ENCODE data around the gene C15orf40. TPM values are rescaled to one million over a fixed set of nuclear protein-coding genes. Genes with fewer than 3 reads are reported as not detected.

The C15orf40 gene
- total RNA-seq, 5 donors from 2014 or later (not counting 1 experiment from before 2014, with no cell fraction given) = 13.8 to 40.5 (median 37.7) TPM

DNA sequence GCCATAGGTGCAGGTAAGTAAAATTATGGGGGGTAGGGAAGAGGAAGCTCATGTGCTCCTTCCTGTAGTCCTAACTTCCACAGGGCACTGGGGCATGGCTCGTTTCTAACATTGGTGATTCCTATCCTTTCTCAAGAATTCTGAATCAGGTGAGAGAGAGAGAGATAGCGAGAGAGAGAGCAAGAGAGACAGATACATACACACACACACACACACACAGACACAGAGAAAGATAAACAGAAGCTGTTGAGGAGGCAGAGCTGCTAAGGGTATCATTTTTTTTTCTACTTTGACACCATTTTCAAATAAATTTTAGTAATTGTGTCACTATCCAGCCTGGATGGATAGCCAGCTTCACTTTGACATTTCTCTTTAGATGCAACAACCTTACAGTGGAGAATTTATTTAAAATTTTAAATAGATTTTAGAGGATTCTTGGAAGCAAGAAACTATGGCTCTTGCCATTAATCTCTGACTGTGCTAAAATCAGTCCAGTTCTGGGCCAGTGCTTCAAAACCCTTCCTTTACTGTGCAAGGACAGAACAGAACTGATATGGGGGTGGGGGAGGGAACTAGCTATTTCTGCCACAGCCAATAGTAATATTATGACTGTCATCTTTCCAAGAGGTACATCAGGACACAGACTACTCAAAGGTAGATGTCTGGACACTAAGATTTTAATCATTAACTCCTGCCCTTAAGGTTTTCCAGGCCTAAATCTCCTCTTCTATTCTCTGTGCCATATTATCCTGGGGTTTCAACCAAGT, 40.0 kb downstream of the C15orf40 start:
- peaks cover 3 to 4% (median 4%) of the 10 kb centered on the region in 3 donors for H3K4me1 Mint-ChIP-seq
- no CpG with 5 or more reads among the region's 2 CpGs for WGBS (ENCODE audit: insufficient coverage)
- peaks cover 2% of the 10 kb centered on the region for H3K36me3 Mint-ChIP-seq
- H3K9me3 Mint-ChIP-seq = no peaks in the 10 kb centered on the region
- CTCF ChIA-PET = no interaction called here
- Histone ChIP-seq H3K27ac (ENCODE audit: low read length) (no peak overlapping the region), H3K9me3 (no peaks in the 10 kb centered on the region), H3K27me3 (replicated peaks in 1 of 2; ENCODE audit: control insufficient read depth in 2 of 2, extremely low read depth in 1 of 2, insufficient read depth in 2 of 2, low read length in 1 of 2) (no peaks in the 10 kb centered on the region), H3K4me1 (ENCODE audit: control insufficient read depth in 1 of 2, extremely low read depth in 1 of 2, insufficient read depth in 2 of 2, low read length in 2 of 2) (peaks cover 0 to 3% of the 10 kb centered on the region in 2 experiments), H3K4me3 (ENCODE audit: control insufficient read depth in 1 of 2, extremely low read depth in 1 of 2, low read length in 1 of 2) (no peak overlapping the region), H3K36me3 (ENCODE audit: control insufficient read depth in 2 of 2, extremely low read depth in 1 of 2, insufficient read depth in 1 of 2, low read length in 1 of 2) (no peaks in the 10 kb centered on the region)
- H3K4me3 Mint-ChIP-seq = no peak overlapping the region
- H3K27ac Mint-ChIP-seq = no peak overlapping the region
- no peaks in the 10 kb centered on the region for H3K27me3 Mint-ChIP-seq
- DNase-seq (no peak), ATAC-seq (replicated peaks in 1 of 4) (no peak)
- POLR2A ChIA-PET = interaction anchor here in 1 of 2 donors (0.6 kb wide), 1 partner anchor 304 kb away, joined by 5 read pairs; no protein-coding TSS in a partner anchor

DNA sequence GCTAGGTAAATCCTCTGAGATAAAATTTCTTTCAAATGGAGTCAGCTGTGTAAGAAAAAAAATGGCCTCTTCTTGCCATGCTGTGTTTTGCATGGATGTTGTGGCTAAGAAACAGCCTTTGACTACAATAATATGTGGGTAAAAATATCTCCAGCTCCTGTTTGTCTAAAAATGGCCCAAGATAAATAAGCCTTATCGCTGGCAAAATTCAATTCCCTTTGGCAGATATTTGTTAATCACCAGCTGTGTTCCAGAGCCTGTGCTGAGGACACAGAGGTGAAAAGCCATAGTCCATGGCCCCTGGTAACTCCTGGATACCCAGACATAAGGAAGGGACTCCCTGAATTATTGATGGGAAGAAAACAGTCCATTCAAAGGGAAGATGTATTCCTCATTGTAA, 40.7 kb downstream of the C15orf40 start:
- ChIA-PET CTCF (no interaction called here), POLR2A (no interaction called here)
- DNase-seq = no peak

DNA sequence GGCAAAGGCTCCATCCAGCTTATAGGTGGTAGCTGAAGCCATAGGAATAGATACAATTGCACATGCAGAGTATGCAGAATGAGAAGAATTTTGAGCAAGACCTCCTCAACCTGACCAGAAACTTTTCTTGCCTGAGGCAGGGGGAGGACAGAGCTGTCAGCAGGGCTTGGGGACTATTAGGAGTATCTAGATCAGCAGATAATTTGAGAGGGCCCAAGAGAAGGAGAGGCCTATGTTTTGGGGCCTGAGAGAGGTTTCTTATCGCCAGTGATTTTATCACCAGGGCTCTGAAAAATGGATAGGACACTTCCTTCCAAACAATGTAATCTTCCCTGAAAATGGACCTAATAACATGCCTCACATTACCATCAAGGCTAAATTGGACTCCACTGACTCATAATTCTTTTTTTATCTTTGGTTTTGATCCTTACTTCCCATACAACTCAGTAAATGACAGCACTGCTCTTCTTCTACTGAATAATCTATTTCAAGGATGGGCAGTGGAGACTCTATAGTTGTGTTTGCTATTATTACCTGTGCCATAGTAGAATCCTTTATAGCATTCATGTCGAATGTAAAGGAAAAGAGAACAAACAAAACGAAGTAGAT, 41.3 kb downstream of the C15orf40 start:
- ATAC-seq (replicated peaks in 1 of 4) = no peak
- ChIA-PET CTCF (no interaction called here), POLR2A (no interaction called here)
- no peaks in the 10 kb centered on the region for H3K9me3 Mint-ChIP-seq
- H3K27ac ChIP-seq (ENCODE audit: low read length) = no peak overlapping the region
- no peak overlapping the region for H3K4me3 ChIP-seq (ENCODE audit: control insufficient read depth in 1 of 2, extremely low read depth in 1 of 2, low read length in 1 of 2)
- no peak for DNase-seq
- no peaks in the 10 kb centered on the region for H3K36me3 Mint-ChIP-seq
- H3K4me1 ChIP-seq (ENCODE audit: control insufficient read depth in 1 of 2, extremely low read depth in 1 of 2, insufficient read depth in 2 of 2, low read length in 2 of 2) = peaks cover 0 to 3% of the 10 kb centered on the region in 2 experiments
- no peaks in the 10 kb centered on the region for H3K9me3 ChIP-seq
- H3K36me3 ChIP-seq (ENCODE audit: control insufficient read depth in 2 of 2, extremely low read depth in 1 of 2, insufficient read depth in 1 of 2, low read length in 1 of 2) = no peaks in the 10 kb centered on the region
- no peaks in the 10 kb centered on the region for H3K27me3 ChIP-seq (replicated peaks in 1 of 2; ENCODE audit: control insufficient read depth in 2 of 2, extremely low read depth in 1 of 2, insufficient read depth in 2 of 2, low read length in 1 of 2)
- no CpG with 5 or more reads among the region's 3 CpGs for WGBS (ENCODE audit: insufficient coverage)
- no peaks in the 10 kb centered on the region for H3K27me3 Mint-ChIP-seq
- no peak overlapping the region for H3K27ac Mint-ChIP-seq
- peaks cover 6 to 11% (median 8%) of the 10 kb centered on the region in 3 donors for H3K4me1 Mint-ChIP-seq
- no peak overlapping the region for H3K4me3 Mint-ChIP-seq

More for the DNA sequence above, 40.7 kb downstream of the C15orf40 start:
- H3K27me3 Mint-ChIP-seq = no peaks in the 10 kb centered on the region
- WGBS (ENCODE audit: insufficient coverage) = 100% methylated on average over 1 of the region's 1 CpG
- peaks cover 0 to 3% of the 10 kb centered on the region in 2 experiments for H3K4me1 ChIP-seq (ENCODE audit: control insufficient read depth in 1 of 2, extremely low read depth in 1 of 2, insufficient read depth in 2 of 2, low read length in 2 of 2)
- no peak overlapping the region for H3K27ac ChIP-seq (ENCODE audit: low read length)
- no peak overlapping the region for H3K4me3 Mint-ChIP-seq
- no peak for ATAC-seq (replicated peaks in 1 of 4)
- peaks cover 2% of the 10 kb centered on the region for H3K36me3 Mint-ChIP-seq
- H3K9me3 ChIP-seq = no peaks in the 10 kb centered on the region
- no peak overlapping the region for H3K27ac Mint-ChIP-seq
- no peak overlapping the region for H3K4me3 ChIP-seq (ENCODE audit: control insufficient read depth in 1 of 2, extremely low read depth in 1 of 2, low read length in 1 of 2)
- H3K36me3 ChIP-seq (ENCODE audit: control insufficient read depth in 2 of 2, extremely low read depth in 1 of 2, insufficient read depth in 1 of 2, low read length in 1 of 2) = no peaks in the 10 kb centered on the region
- no peaks in the 10 kb centered on the region for H3K27me3 ChIP-seq (replicated peaks in 1 of 2; ENCODE audit: control insufficient read depth in 2 of 2, extremely low read depth in 1 of 2, insufficient read depth in 2 of 2, low read length in 1 of 2)
- peaks cover 6 to 11% (median 8%) of the 10 kb centered on the region in 3 donors for H3K4me1 Mint-ChIP-seq
- no peaks in the 10 kb centered on the region for H3K9me3 Mint-ChIP-seq

DNA sequence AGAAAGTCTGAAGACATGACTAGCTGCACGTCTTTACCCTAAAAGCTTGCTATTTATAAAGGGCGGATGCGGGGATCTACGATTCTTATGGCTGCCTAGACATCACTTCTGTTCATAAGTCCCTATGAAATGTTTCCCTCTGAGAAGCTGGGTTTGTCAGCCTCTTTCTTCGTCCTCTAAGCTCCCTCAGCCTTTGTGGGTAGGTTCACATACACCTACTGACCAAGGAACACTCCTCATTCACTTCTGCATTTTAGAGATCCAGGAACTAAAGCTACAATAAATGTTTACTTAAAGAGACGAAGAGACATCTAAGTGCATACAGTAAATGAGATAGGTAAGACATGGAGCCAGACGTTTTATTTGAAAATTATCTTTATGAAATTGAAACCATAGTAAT, 42.1 kb downstream of the C15orf40 start:
- WGBS (ENCODE audit: insufficient coverage) = 80% methylated on average over 4 of the region's 7 CpGs
- Mint-ChIP-seq H3K27ac (no peak overlapping the region), H3K36me3 (no peaks in the 10 kb centered on the region)

DNA sequence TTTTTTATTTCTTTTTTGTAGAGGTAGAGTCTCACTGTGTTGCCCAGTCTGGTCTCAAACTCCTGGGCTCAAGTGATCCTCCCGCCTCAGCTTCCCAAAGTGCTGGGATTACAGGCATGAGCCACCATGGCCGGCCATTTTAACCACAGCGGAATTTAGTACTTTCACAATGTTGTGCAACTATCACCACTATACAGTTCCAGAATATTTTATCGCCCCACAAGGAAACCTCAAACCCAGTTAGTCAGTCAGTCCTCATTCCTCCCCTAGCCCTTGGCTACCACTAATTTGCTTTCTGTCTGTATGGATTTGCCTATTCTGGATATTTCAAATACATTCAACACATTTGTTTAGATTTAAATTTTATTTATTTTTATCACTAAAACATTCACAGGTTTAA, 43.4 kb downstream of the C15orf40 start:
- Histone ChIP-seq H3K27ac (ENCODE audit: low read length) (no peak overlapping the region), H3K36me3 (ENCODE audit: control insufficient read depth in 2 of 2, extremely low read depth in 1 of 2, insufficient read depth in 1 of 2, low read length in 1 of 2) (no peaks in the 10 kb centered on the region), H3K4me3 (ENCODE audit: control insufficient read depth in 1 of 2, extremely low read depth in 1 of 2, low read length in 1 of 2) (no peak overlapping the region), H3K9me3 (no peaks in the 10 kb centered on the region), H3K27me3 (replicated peaks in 1 of 2; ENCODE audit: control insufficient read depth in 2 of 2, extremely low read depth in 1 of 2, insufficient read depth in 2 of 2, low read length in 1 of 2) (no peaks in the 10 kb centered on the region), H3K4me1 (ENCODE audit: control insufficient read depth in 1 of 2, extremely low read depth in 1 of 2, insufficient read depth in 2 of 2, low read length in 2 of 2) (peaks cover 0 to 3% of the 10 kb centered on the region in 2 experiments)
- ATAC-seq (replicated peaks in 1 of 4) (no peak), DNase-seq (no peak)
- Mint-ChIP-seq H3K4me3 (no peak overlapping the region), H3K36me3 (no peaks in the 10 kb centered on the region), H3K27ac (no peak overlapping the region), H3K27me3 (no peaks in the 10 kb centered on the region), H3K4me1 (peaks cover 6 to 11% (median 8%) of the 10 kb centered on the region in 3 donors), H3K9me3 (no peaks in the 10 kb centered on the region)
- ChIA-PET POLR2A (no interaction called here), CTCF (no interaction called here)
- WGBS (ENCODE audit: insufficient coverage) = 100% methylated on average over 1 of the region's 4 CpGs

More for the DNA sequence above, 42.1 kb downstream of the C15orf40 start:
- no peaks in the 10 kb centered on the region for H3K9me3 Mint-ChIP-seq
- no peak for DNase-seq
- no peak for ATAC-seq (replicated peaks in 1 of 4)
- Histone ChIP-seq H3K9me3 (no peaks in the 10 kb centered on the region), H3K27me3 (replicated peaks in 1 of 2; ENCODE audit: control insufficient read depth in 2 of 2, extremely low read depth in 1 of 2, insufficient read depth in 2 of 2, low read length in 1 of 2) (no peaks in the 10 kb centered on the region), H3K4me3 (ENCODE audit: control insufficient read depth in 1 of 2, extremely low read depth in 1 of 2, low read length in 1 of 2) (no peak overlapping the region), H3K27ac (ENCODE audit: low read length) (no peak overlapping the region), H3K4me1 (ENCODE audit: control insufficient read depth in 1 of 2, extremely low read depth in 1 of 2, insufficient read depth in 2 of 2, low read length in 2 of 2) (peaks cover 0 to 3% of the 10 kb centered on the region in 2 experiments), H3K36me3 (ENCODE audit: control insufficient read depth in 2 of 2, extremely low read depth in 1 of 2, insufficient read depth in 1 of 2, low read length in 1 of 2) (no peaks in the 10 kb centered on the region)
- ChIA-PET CTCF (no interaction called here), POLR2A (no interaction called here)
- no peak overlapping the region for H3K4me3 Mint-ChIP-seq
- H3K27me3 Mint-ChIP-seq = no peaks in the 10 kb centered on the region
- peaks cover 6 to 11% (median 8%) of the 10 kb centered on the region in 3 donors for H3K4me1 Mint-ChIP-seq

DNA sequence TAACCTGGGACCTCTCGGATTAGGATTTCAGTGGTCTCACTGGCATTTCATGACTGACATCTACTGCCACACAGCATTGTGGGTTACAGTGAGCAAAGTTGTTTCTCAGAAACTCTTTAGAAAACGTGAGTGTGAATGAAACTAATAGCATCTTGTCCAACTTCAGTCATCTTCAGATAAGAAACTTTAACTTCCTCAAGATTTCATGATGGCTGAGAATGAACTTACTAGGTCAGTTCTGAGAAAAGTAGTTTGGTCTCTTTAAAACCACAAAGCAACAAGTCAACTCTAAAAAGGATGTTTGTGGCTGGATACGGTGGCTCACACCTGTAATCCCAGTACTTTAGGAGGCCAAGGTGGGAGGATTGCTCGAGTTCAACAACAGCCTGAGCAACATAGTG, 44.8 kb downstream of the C15orf40 start:
- WGBS (ENCODE audit: insufficient coverage) = 30% methylated on average over 2 of the region's 4 CpGs
- peaks cover 6 to 11% (median 8%) of the 10 kb centered on the region in 3 donors for H3K4me1 Mint-ChIP-seq
- POLR2A ChIA-PET = no interaction called here

More for the DNA sequence above, 44.8 kb downstream of the C15orf40 start:
- no peaks in the 10 kb centered on the region for H3K9me3 Mint-ChIP-seq
- Histone ChIP-seq H3K27ac (ENCODE audit: low read length) (no peak overlapping the region), H3K36me3 (ENCODE audit: control insufficient read depth in 2 of 2, extremely low read depth in 1 of 2, insufficient read depth in 1 of 2, low read length in 1 of 2) (no peaks in the 10 kb centered on the region), H3K4me3 (ENCODE audit: control insufficient read depth in 1 of 2, extremely low read depth in 1 of 2, low read length in 1 of 2) (no peak overlapping the region), H3K9me3 (no peaks in the 10 kb centered on the region), H3K4me1 (ENCODE audit: control insufficient read depth in 1 of 2, extremely low read depth in 1 of 2, insufficient read depth in 2 of 2, low read length in 2 of 2) (peaks cover 0 to 3% of the 10 kb centered on the region in 2 experiments), H3K27me3 (replicated peaks in 1 of 2; ENCODE audit: control insufficient read depth in 2 of 2, extremely low read depth in 1 of 2, insufficient read depth in 2 of 2, low read length in 1 of 2) (no peaks in the 10 kb centered on the region)
- H3K27ac Mint-ChIP-seq = no peak overlapping the region
- ATAC-seq (replicated peaks in 1 of 4) (no peak), DNase-seq (no peak)
- no peaks in the 10 kb centered on the region for H3K36me3 Mint-ChIP-seq
- CTCF ChIA-PET = interaction anchor here in 1 of 2 donors (0.5 kb wide), 1 partner anchor 10 kb away, joined by 4 read pairs; no protein-coding TSS in a partner anchor
- H3K4me3 Mint-ChIP-seq = no peak overlapping the region
- no peaks in the 10 kb centered on the region for H3K27me3 Mint-ChIP-seq
